K562 (cell line): ENCODE measurements around the gene TFE3. TPM values are rescaled to one million over a fixed set of nuclear protein-coding genes. Genes with fewer than 3 reads are reported as not detected.

Experiments
- FOXA3 ChIP-seq, 2 experiments: fragments of 450-650 bp in 1 of 2; sonication (generic) in 1 of 2; formaldehyde crosslinking; IDR thresholded peaks in 1 of 2; conservative IDR thresholded peaks in 1 of 2; 2 replicates each; pipeline versions ENCODE4 v1.4.0 to v1.8.0; 2020 to 2022; ENCODE audit warnings: mild to moderate bottlenecking in 2 of 2, missing genetic modification reagents in 1 of 2
- FOXJ3 ChIP-seq: sonication (generic); formaldehyde crosslinking; IDR thresholded peaks from 2 replicates; pipeline ENCODE4 v1.4.0; 2020; ENCODE audit warnings: mild to moderate bottlenecking, missing genetic modification reagents
- HEY1 ChIP-seq: fragments of 250-450 bp; sonication (Bioruptor Pico); IDR thresholded peaks from 2 replicates; pipeline ENCODE4 v1.5.0; 2020; ENCODE audit warnings: mild to moderate bottlenecking, moderate library complexity, borderline replicate concordance
- KDM1A ChIP-seq, 2 experiments: fragments of 450-650 bp; IDR thresholded peaks; 2 replicates each; pipeline ENCODE4 v1.6.1; 2016; ENCODE audit warnings: mild to moderate bottlenecking in 2 of 2
- MAZ ChIP-seq, 2 experiments: fragments of 450-650 bp in 1 of 2; sonication (generic) in 1 of 2; formaldehyde crosslinking; IDR thresholded peaks in 1 of 2; conservative IDR thresholded peaks in 1 of 2; 2 replicates each; pipeline versions ENCODE4 v1.4.0 to v1.5.0; 2020; ENCODE audit warnings: mild to moderate bottlenecking in 1 of 2, missing genetic modification reagents in 1 of 2
- POLR2B ChIP-seq: fragments of 450-650 bp; IDR thresholded peaks from 2 replicates; pipeline ENCODE4 v1.6.1; 2018; ENCODE audit warnings: low read depth; ENCODE audit not compliant: partially characterized antibody
- PTRF ChIP-seq: fragments of 450-650 bp; IDR thresholded peaks from 2 replicates; pipeline ENCODE4 v1.6.1; 2016; ENCODE audit warnings: mild to moderate bottlenecking, missing genetic modification characterization, missing compliant biosample characterization
- SMARCA4 ChIP-seq: fragments of 450-650 bp; IDR thresholded peaks from 2 replicates; pipeline ENCODE4 v1.6.1; 2016
- SMARCC2 ChIP-seq: fragments of 450-650 bp; IDR thresholded peaks from 2 replicates; pipeline ENCODE4 v1.6.1; 2017; ENCODE audit warnings: antibody characterized with exemption, moderate library complexity, mild to moderate bottlenecking, low read depth
- TAF7 ChIP-seq: fragments of 450-650 bp; IDR thresholded peaks from 2 replicates; pipeline ENCODE4 v1.6.1; 2016; ENCODE audit warnings: missing genetic modification characterization, missing compliant biosample characterization
- TOE1 ChIP-seq, 2 experiments: fragments of 450-650 bp in 1 of 2; sonication (generic) in 1 of 2; formaldehyde crosslinking in 1 of 2; IDR thresholded peaks; 2 replicates each; pipeline versions ENCODE4 v1.7.1 to v1.8.0; 2016 to 2022; ENCODE audit warnings: borderline replicate concordance in 2 of 2, mild to moderate bottlenecking in 2 of 2, antibody characterized with exemption in 1 of 2, inconsistent platforms in 1 of 2, low read depth in 1 of 2, missing genetic modification reagents in 1 of 2, moderate library complexity in 1 of 2
- U2AF1 ChIP-seq: fragments of 200-400 bp; formaldehyde crosslinking; optimal IDR thresholded peaks from 2 replicates; pipeline ENCODE3; 2017; ENCODE audit warnings: mild to moderate bottlenecking, low read depth, low read length, moderate library complexity
- ZFP36 ChIP-seq: fragments of 150-350 bp; IDR thresholded peaks from 2 replicates; pipeline ENCODE4 v1.6.1; 2018; ENCODE audit warnings: low read length, low read depth; ENCODE audit not compliant: partially characterized antibody
- ZNF445 ChIP-seq: fragments of 250-450 bp; sonication (Bioruptor Pico); IDR thresholded peaks from 2 replicates; pipeline ENCODE4 v1.4.0; 2020; ENCODE audit warnings: low read depth, mild to moderate bottlenecking, moderate library complexity
- ZNF583 ChIP-seq: fragments of 250-450 bp; sonication (Bioruptor Pico); IDR thresholded peaks from 2 replicates; pipeline ENCODE4 v1.4.0; 2020
- ZSCAN32 ChIP-seq: fragments of 450-650 bp; formaldehyde crosslinking; IDR thresholded peaks from 2 replicates; pipeline ENCODE4 v1.4.0; 2020; ENCODE audit warnings: mild to moderate bottlenecking, moderate library complexity
- polyA plus RNA-seq, 8 experiments: library from polyadenylated mRNA; depleted of rRNA in 4 of 8; stranded (reverse) in 5 of 8; unstranded in 3 of 8; fragments of >200 nt; fragmentation: Nextera tagmentation in 2 of 8; fragmentation: Illumina TruSeq in 1 of 8; extraction: Ambion mirVana in 2 of 8; extraction: Trizol in 1 of 8; gene quantifications; 2 replicates each; pipeline versions ENCODE4 v1.2.1 to v1.2.3, GENCODE V29; 2011 to 2014; ENCODE audit warnings: inconsistent platforms in 1 of 8, missing spikeins in 1 of 8
- total RNA-seq, 7 experiments: library from RNA; depleted of rRNA in 6 of 7; stranded (reverse); fragments of >200 nt in 6 of 7; fragmentation: Illumina TruSeq in 2 of 7; extraction: Trizol in 2 of 7; gene quantifications; 2 replicates each; pipeline versions ENCODE4 v1.2.1 to v1.2.3, GENCODE V29; 2011 to 2021; ENCODE audit warnings: low replicate concordance in 1 of 7
- TF ChIP-seq, protein P1 (sequence below): fragments of 250-450 bp; sonication (Bioruptor Pico); IDR thresholded peaks from 2 replicates; pipeline ENCODE4 v1.6.1; 2021; ENCODE audit warnings: mild to moderate bottlenecking
- TF ChIP-seq, protein P2 (sequence below): fragments of 450-650 bp; IDR thresholded peaks from 2 replicates; pipeline ENCODE4 v1.6.1; 2016; ENCODE audit warnings: missing biosample characterization, missing genetic modification characterization
- TF ChIP-seq, protein P3 (sequence below): fragments of 250-450 bp; sonication (Bioruptor Pico); IDR thresholded peaks from 2 replicates; pipeline ENCODE4 v1.5.0; 2021; ENCODE audit warnings: mild to moderate bottlenecking, moderate library complexity

The TFE3 gene
- total and polyA plus RNA-seq, 9 of the 15 experiments (the other 6 are each of a cell fraction or from before 2014, with no cell fraction given): 1.9 to 20.3 (median 11.9) TPM

DNA sequence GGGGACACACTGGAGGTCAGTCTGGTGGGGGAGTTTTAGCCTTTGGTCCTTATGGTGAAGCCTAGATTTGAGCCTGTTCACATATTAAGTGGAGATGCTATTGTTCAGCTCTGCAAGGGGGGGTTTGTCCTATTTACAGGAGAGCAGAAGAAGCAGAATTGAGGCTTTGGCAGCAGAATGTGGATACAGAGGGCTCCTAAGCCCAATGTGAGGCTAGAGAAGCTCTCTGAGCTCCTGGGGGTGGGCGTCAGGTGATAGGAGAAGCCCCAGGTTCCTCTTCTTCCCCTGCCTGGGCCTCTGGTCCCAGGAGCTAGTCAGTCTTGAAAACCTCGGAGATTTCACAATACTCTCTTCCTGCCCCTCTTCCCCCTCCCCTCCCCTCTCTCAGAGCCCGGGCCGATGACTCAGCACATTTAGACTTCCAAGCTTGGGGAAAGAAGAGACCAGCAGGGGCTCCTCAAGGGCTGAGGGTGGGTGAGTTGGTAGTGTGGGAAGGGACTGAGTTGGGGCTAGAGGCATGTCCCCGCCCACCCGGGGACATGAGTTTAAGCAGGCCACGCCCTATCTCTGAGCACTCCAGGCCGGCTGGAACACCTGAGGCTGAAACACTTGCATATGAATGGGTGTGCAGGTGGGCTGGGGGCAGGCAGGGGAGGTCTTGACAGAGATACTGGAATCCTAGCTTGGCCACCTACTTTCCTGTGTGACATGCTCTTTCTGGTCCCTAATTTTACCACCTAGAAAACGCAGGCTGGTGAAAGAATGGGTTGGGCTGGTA is 3.4 kb downstream of the TFE3 start (continued):
- TF ChIP-seq, protein P1, sequence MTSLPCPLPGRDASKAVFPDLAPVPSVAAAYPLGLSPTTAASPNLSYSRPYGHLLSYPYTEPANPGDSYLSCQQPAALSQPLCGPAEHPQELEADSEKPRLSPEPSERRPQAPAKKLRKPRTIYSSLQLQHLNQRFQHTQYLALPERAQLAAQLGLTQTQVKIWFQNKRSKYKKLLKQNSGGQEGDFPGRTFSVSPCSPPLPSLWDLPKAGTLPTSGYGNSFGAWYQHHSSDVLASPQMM: no peak
- TF ChIP-seq MAZ (CRISPR knock-in tag; conservative IDR thresholded peaks at IDR 0.05 in 1 of 2, IDR thresholded peaks at IDR 0.05 in 1 of 2) (peak; percentile 38 to 87; a peak in 3 of 4 replicates), FOXJ3 (no peak), ZNF445 (CRISPR knock-in tag) (no peak), TAF7 (tag) (no peak), ZSCAN32 (CRISPR knock-in tag) (no peak), POLR2B (no peak), ZFP36 (no peak), U2AF1 (no peak), ZNF583 (no peak), SMARCA4 (peak; percentile 79), PTRF (tag) (no peak), SMARCC2 (peak; percentile 46; the same call in 1 of the 2 replicates), TOE1 (IDR thresholded peaks at IDR 0.05; ENCODE audit: borderline replicate concordance) (peak; percentile 39; the same call in 1 of the 2 replicates), TOE1 (CRISPR knock-in tag; IDR thresholded peaks at IDR 0.05; ENCODE audit: borderline replicate concordance, low read depth) (no peak), FOXA3 (CRISPR knock-in tag; conservative IDR thresholded peaks at IDR 0.05 in 1 of 2, IDR thresholded peaks at IDR 0.05 in 1 of 2) (no peak), KDM1A (IDR thresholded peaks at IDR 0.05) (peak in 1 of 2 experiments; percentile 23; a peak in 1 of 4 replicates), HEY1 (CRISPR knock-in tag) (no peak)
- TF ChIP-seq, protein P2, sequence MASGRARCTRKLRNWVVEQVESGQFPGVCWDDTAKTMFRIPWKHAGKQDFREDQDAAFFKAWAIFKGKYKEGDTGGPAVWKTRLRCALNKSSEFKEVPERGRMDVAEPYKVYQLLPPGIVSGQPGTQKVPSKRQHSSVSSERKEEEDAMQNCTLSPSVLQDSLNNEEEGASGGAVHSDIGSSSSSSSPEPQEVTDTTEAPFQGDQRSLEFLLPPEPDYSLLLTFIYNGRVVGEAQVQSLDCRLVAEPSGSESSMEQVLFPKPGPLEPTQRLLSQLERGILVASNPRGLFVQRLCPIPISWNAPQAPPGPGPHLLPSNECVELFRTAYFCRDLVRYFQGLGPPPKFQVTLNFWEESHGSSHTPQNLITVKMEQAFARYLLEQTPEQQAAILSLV: no peak
- TF ChIP-seq, protein P3, sequence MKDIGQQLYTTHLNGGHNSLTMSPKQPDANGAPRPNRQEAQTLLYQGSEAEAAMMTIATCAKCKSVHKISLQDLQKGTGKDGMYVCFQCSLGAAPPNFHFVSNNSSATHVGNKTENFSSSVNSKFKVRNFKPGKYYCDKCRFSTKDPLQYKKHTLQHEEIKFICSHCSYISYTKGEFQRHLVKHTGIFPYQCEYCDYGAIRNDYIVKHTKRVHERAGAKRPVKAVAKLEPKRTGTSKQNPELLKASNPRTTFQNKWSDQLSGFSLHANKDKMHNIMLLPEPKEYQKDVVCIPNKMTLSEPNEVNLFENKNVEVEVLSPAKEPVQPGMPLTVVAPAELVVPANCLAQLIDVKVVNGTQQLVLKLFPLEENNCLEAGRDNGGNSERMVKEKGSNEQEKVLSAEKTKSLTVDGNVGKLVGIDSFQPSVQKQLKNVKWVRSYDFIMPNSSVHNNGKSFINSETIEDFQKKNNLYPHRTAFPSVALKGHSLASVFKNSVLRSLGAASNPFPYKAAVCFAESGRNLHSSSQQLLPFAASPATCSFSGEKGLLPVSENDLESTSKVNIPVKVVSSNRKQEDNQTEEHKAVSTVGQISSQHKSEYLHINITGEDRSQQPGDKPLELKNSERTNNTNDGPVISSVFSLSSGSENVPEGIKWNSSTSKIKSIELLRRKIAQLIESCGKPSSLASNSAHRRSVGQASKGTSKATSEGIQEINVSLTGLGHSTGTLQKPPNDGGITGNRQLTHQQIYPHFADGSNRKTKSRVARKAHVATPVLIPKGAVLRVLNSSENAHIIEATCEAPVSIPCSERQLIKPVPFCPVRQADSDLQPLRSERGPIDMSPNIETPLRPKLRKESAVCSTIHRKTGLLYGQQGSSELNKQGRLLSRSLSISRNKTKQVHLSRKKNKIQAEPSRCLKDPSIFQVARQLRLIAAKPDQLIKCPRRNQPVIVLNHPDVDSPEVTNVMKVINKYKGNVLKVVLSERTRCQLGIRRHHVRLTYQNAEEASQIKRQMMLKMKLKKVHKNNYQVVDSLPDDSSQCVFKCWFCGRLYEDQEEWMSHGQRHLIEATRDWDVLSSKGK (CRISPR knock-in tag): no peak
